ENCODE results near the gene UBXN7. TPM values are rescaled to one million over a fixed set of nuclear protein-coding genes. Genes with fewer than 3 reads are reported as not detected.

Gene UBXN7
- total RNA-seq, 1 experiment from 2014 or later = 67.0 TPM

DNA sequence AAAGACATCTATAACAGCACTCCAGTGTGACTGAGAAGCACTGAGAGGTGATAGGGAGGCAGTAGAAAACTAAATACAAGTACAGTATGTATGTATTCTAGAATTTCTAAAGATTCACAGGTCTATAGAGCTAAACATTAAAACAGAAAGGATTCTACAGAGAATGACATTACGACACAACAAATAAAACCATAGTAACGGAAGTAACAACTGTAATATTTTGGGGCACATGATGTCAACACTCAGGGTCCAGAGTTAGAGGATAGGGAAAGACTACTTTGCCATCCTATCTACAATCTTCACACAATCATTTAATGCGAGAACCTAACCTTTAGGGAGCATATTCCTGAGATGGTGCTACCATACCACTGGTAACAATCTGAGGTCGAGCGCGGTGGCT lies 13.6 kb downstream of the UBXN7 start:
- H3K4me1 ChIP-seq (ENCODE audit: control insufficient read depth in 1 of 2, insufficient read depth in 2 of 2, low read length in 2 of 2) = no peaks in the 10 kb centered on the region
- H2AFZ ChIP-seq (ENCODE audit: low read depth, low read length, poor library complexity, severe bottlenecking) = no peak overlapping the region
- intact Hi-C loops (cut with micrococcal nuclease) = no loop called here
- ChIA-PET CTCF (no interaction called here), RAD21 (ENCODE audit: low non-redundant PET in 1 of 2, low total read pairs in 2 of 2, uncharacterized antibody in 2 of 2, unreplicated experiment in 2 of 2) (no interaction called here), POLR2A (no interaction called here)
- H4K20me1 ChIP-seq (ENCODE audit: insufficient read depth) = no peaks in the 10 kb centered on the region; the same call in 1 of the 2 replicates
- no peak overlapping the region for H3K4me2 ChIP-seq (ENCODE audit: low read length)
- TF ChIP-seq JUND (IDR thresholded peaks at IDR 0.05) (no peak), CBX3 (IDR thresholded peaks at IDR 0.05; ENCODE audit: low read depth) (no peak), ZNF274 (IDR thresholded peaks at IDR 0.05; ENCODE audit: low read depth, low read length) (no peak)
- TF ChIP-seq, protein P1, sequence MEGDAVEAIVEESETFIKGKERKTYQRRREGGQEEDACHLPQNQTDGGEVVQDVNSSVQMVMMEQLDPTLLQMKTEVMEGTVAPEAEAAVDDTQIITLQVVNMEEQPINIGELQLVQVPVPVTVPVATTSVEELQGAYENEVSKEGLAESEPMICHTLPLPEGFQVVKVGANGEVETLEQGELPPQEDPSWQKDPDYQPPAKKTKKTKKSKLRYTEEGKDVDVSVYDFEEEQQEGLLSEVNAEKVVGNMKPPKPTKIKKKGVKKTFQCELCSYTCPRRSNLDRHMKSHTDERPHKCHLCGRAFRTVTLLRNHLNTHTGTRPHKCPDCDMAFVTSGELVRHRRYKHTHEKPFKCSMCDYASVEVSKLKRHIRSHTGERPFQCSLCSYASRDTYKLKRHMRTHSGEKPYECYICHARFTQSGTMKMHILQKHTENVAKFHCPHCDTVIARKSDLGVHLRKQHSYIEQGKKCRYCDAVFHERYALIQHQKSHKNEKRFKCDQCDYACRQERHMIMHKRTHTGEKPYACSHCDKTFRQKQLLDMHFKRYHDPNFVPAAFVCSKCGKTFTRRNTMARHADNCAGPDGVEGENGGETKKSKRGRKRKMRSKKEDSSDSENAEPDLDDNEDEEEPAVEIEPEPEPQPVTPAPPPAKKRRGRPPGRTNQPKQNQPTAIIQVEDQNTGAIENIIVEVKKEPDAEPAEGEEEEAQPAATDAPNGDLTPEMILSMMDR (IDR thresholded peaks at IDR 0.05 in 2 of 3, conservative IDR thresholded peaks at IDR 0.05 in 1 of 3; ENCODE audit: borderline replicate concordance in 1 of 3, insufficient read depth in 1 of 3, low read depth in 2 of 3, low read length in 2 of 3) = no peak
- no TSS peak for BruUV-seq (replicated peaks)
- no peaks in the 10 kb centered on the region for H3K36me3 ChIP-seq (ENCODE audit: control insufficient read depth in 1 of 2, insufficient read depth in 2 of 2, low read length in 2 of 2)
- H3K9me3 ChIP-seq (ENCODE audit: control insufficient read depth in 1 of 2, insufficient read depth in 1 of 2, low read depth in 1 of 2, low read length in 2 of 2) = no peaks in the 10 kb centered on the region
- no peaks in the 10 kb centered on the region for H3K27me3 ChIP-seq (ENCODE audit: insufficient read depth, low read length)
- no peak overlapping the region for H3K9ac ChIP-seq (ENCODE audit: low read length)
- DNase-seq (ENCODE audit: low read depth, low spot score) = no peak
- no peak overlapping the region for H3K4me3 ChIP-seq (replicated peaks in 1 of 2; ENCODE audit: low read depth in 1 of 2, low read length in 2 of 2)
- H3K79me2 ChIP-seq (ENCODE audit: insufficient read depth, low read length) = peaks cover 90% of the 10 kb centered on the region
- H3K27ac ChIP-seq (ENCODE audit: low read depth, low read length) = no peak overlapping the region
- no peak for ATAC-seq
- no peaks in the 10 kb centered on the region for H3K9me2 ChIP-seq (ENCODE audit: insufficient read depth)

DNA sequence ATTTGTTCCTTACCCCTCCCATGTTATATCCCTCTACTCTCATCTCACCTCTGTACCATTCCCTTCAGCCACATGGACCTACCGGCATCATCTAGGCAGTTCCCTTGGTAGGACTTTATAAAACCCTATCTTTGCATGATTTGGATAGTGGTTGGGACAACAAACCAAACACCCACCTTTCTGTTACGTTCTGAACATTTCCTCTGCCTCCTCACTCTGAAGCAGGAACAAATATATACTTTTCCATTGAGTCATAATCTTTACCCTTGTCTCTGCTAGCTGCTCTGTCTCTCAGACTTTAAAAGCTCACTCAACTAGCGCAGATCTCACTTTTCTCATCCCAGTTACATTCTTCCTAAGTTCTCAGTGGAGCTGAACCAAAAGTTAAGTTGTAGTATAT lies 17.8 kb downstream of the UBXN7 start:
- Histone ChIP-seq H2AFZ (ENCODE audit: low read depth, low read length, poor library complexity, severe bottlenecking) (no peak overlapping the region), H3K9ac (ENCODE audit: low read length) (no peak overlapping the region), H3K36me3 (ENCODE audit: control insufficient read depth in 1 of 2, insufficient read depth in 2 of 2, low read length in 2 of 2) (no peaks in the 10 kb centered on the region), H4K20me1 (ENCODE audit: insufficient read depth) (no peaks in the 10 kb centered on the region), H3K79me2 (ENCODE audit: insufficient read depth, low read length) (peaks cover 84% of the 10 kb centered on the region), H3K4me1 (ENCODE audit: control insufficient read depth in 1 of 2, insufficient read depth in 2 of 2, low read length in 2 of 2) (no peaks in the 10 kb centered on the region), H3K27me3 (ENCODE audit: insufficient read depth, low read length) (no peaks in the 10 kb centered on the region), H3K9me3 (ENCODE audit: control insufficient read depth in 1 of 2, insufficient read depth in 1 of 2, low read depth in 1 of 2, low read length in 2 of 2) (no peaks in the 10 kb centered on the region), H3K9me2 (ENCODE audit: insufficient read depth) (no peaks in the 10 kb centered on the region), H3K4me3 (replicated peaks in 1 of 2; ENCODE audit: low read depth in 1 of 2, low read length in 2 of 2) (no peak overlapping the region), H3K4me2 (ENCODE audit: low read length) (no peak overlapping the region), H3K27ac (ENCODE audit: low read depth, low read length) (no peak overlapping the region)
- TF ChIP-seq, protein P2, sequence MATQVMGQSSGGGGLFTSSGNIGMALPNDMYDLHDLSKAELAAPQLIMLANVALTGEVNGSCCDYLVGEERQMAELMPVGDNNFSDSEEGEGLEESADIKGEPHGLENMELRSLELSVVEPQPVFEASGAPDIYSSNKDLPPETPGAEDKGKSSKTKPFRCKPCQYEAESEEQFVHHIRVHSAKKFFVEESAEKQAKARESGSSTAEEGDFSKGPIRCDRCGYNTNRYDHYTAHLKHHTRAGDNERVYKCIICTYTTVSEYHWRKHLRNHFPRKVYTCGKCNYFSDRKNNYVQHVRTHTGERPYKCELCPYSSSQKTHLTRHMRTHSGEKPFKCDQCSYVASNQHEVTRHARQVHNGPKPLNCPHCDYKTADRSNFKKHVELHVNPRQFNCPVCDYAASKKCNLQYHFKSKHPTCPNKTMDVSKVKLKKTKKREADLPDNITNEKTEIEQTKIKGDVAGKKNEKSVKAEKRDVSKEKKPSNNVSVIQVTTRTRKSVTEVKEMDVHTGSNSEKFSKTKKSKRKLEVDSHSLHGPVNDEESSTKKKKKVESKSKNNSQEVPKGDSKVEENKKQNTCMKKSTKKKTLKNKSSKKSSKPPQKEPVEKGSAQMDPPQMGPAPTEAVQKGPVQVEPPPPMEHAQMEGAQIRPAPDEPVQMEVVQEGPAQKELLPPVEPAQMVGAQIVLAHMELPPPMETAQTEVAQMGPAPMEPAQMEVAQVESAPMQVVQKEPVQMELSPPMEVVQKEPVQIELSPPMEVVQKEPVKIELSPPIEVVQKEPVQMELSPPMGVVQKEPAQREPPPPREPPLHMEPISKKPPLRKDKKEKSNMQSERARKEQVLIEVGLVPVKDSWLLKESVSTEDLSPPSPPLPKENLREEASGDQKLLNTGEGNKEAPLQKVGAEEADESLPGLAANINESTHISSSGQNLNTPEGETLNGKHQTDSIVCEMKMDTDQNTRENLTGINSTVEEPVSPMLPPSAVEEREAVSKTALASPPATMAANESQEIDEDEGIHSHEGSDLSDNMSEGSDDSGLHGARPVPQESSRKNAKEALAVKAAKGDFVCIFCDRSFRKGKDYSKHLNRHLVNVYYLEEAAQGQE (IDR thresholded peaks at IDR 0.05; ENCODE audit: low read depth) = no peak
- no peak for TF ChIP-seq SP1 (IDR thresholded peaks at IDR 0.05; ENCODE audit: low read depth)
- no peak for TF ChIP-seq CBX3 (IDR thresholded peaks at IDR 0.05; ENCODE audit: low read depth)
- TF ChIP-seq CEBPB (IDR thresholded peaks at IDR 0.05; ENCODE audit: low read depth) = no peak
- no TSS peak for BruUV-seq (replicated peaks)
- DNase-seq (ENCODE audit: low read depth, low spot score) (no peak), ATAC-seq (no peak)
- RAD21 ChIA-PET (ENCODE audit: low non-redundant PET in 1 of 2, low total read pairs in 2 of 2, uncharacterized antibody in 2 of 2, unreplicated experiment in 2 of 2) = no interaction called here
- CTCF ChIA-PET = no interaction called here
- intact Hi-C loops (cut with micrococcal nuclease) = no loop called here
- POLR2A ChIA-PET = no interaction called here
